CD4-positive, CD25-positive, alpha-beta regulatory T cell (primary cell): ENCODE measurements around the gene CNTNAP2. TPM values are rescaled to one million over a fixed set of nuclear protein-coding genes. Genes with fewer than 3 reads are reported as not detected.

Experiments used
- ATAC-seq, 2 donors: fragments of 150-1000 bp; cut with Tn5 transposase; one replicate each; pipeline ENCODE4 v1.10.0; 2021; ENCODE audit warnings: low read depth in 2 of 2, moderate number of reproducible peaks in 2 of 2, moderate library complexity in 1 of 2
- DNase-seq, 3 donors: peaks; one replicate each; pipeline versions ENCODE4 v3.0.0 to v3.0.0-alpha.2; 2012 to 2022; ENCODE audit warnings: mixed read lengths in 1 of 3
- H3K27ac ChIP-seq: one replicate; pipeline ENCODE4 v1.7.0; 2013; ENCODE audit warnings: mild to moderate bottlenecking, low read length; ENCODE audit not compliant: insufficient read depth, poor library complexity, severe bottlenecking
- H3K27me3 ChIP-seq: one replicate; pipeline ENCODE4 v1.7.0; 2013; ENCODE audit warnings: low read length; ENCODE audit not compliant: control insufficient read depth, insufficient read depth
- H3K36me3 ChIP-seq: one replicate; pipeline ENCODE4 v1.7.0; 2013; ENCODE audit warnings: mild to moderate bottlenecking, low read length, moderate library complexity; ENCODE audit not compliant: control insufficient read depth, insufficient read depth
- H3K4me1 ChIP-seq: 2 replicates; pipeline ENCODE4 v1.7.0; 2013; ENCODE audit warnings: mild to moderate bottlenecking, low read length; ENCODE audit not compliant: insufficient read depth, control insufficient read depth, poor library complexity, severe bottlenecking
- H3K4me3 ChIP-seq: one replicate; pipeline ENCODE4 v1.7.0; 2013; ENCODE audit warnings: low read depth, mild to moderate bottlenecking, low read length, moderate library complexity
- H3K9me3 ChIP-seq, 2 experiments: 1 replicate in 1 of 2; 2 replicates in 1 of 2; pipeline ENCODE4 v1.7.0; 2013; ENCODE audit warnings: low read length in 2 of 2, mild to moderate bottlenecking in 1 of 2, moderate library complexity in 1 of 2; ENCODE audit not compliant: control insufficient read depth in 2 of 2
- H3K27ac Mint-ChIP-seq, 3 donors: one replicate each; pipeline ENCODE4 v1.8.0; 2020 to 2022; ENCODE audit warnings: mild to moderate bottlenecking in 3 of 3, mixed read lengths in 3 of 3, moderate library complexity in 2 of 3
- H3K27me3 Mint-ChIP-seq: one replicate; pipeline ENCODE4 v1.8.0; 2022; ENCODE audit warnings: mild to moderate bottlenecking, mixed read lengths
- H3K36me3 Mint-ChIP-seq: one replicate; pipeline ENCODE4 v1.8.0; 2020; ENCODE audit warnings: mixed read lengths
- H3K4me1 Mint-ChIP-seq, 4 donors: one replicate each; pipeline ENCODE4 v1.8.0; 2020 to 2022; ENCODE audit warnings: mixed read lengths in 4 of 4, mild to moderate bottlenecking in 1 of 4
- H3K4me3 Mint-ChIP-seq, 4 donors: one replicate each; pipeline ENCODE4 v1.8.0; 2020 to 2022; ENCODE audit warnings: mild to moderate bottlenecking in 4 of 4, mixed read lengths in 4 of 4, moderate library complexity in 3 of 4
- H3K9me3 Mint-ChIP-seq, 7 donors: one replicate each; pipeline ENCODE4 v1.8.0; 2020 to 2022; ENCODE audit warnings: mixed read lengths in 7 of 7, mild to moderate bottlenecking in 3 of 7, moderate library complexity in 2 of 7
- polyA plus RNA-seq, 4 donors: library from polyadenylated mRNA; unstranded; fragments of 300-500 nt; fragmentation: Illumina TruSeq; gene quantifications; one replicate each; pipeline ENCODE4 v1.2.3, GENCODE V29; 2021
- total RNA-seq: library from RNA; stranded (reverse); gene quantifications from one replicate; pipeline ENCODE4 v1.2.3, GENCODE V29; 2022

Gene CNTNAP2
- total and polyA plus RNA-seq, 5 donors from 2014 or later, result 0.02 to 0.15 TPM; not detected in 3

GRCh38 chr7:147197006-147197405, 1080.4 kb downstream of the CNTNAP2 start:
- no peak for ATAC-seq
- DNase-seq, result no peak
- no peaks in the 10 kb centered on the region for H3K4me1 Mint-ChIP-seq
- H3K27ac Mint-ChIP-seq, result no peak overlapping the region
- no peaks in the 10 kb centered on the region for H3K27me3 ChIP-seq
- no peaks in the 10 kb centered on the region for H3K36me3 ChIP-seq
- peaks cover 2 to 8% of the 10 kb centered on the region in 2 experiments for H3K9me3 ChIP-seq
- no peaks in the 10 kb centered on the region for H3K36me3 Mint-ChIP-seq
- peaks cover 0 to 16% (median 9%) of the 10 kb centered on the region in 7 donors for H3K9me3 Mint-ChIP-seq
- H3K4me3 ChIP-seq, result no peak overlapping the region
- no peak overlapping the region for H3K27ac ChIP-seq
- H3K27me3 Mint-ChIP-seq, result no peaks in the 10 kb centered on the region
- H3K4me3 Mint-ChIP-seq, result no peak overlapping the region
- H3K4me1 ChIP-seq, result no peaks in the 10 kb centered on the region

DNA sequence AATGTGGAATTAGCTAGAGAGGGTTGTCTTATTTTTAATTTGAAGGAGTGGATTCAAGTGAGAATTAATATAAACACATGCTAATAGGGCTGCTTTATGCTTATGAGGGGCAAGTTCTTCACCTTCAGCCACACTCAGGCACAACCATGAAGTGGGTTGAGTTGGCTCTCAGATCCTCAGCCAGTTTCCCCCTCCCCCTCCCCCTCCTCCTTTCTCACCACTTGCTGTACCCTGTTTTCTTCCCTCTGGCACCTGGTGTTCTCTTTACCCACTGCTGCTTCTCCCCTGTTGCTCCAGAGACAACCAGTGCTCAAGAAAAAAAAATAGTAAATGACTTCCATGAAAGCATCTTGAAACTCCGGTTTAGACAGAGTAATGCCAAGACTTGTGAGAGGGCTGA, 1083.3 kb downstream of the CNTNAP2 start:
- DNase-seq (no peak), ATAC-seq (no peak)
- no peak overlapping the region for H3K27ac Mint-ChIP-seq
- H3K4me3 Mint-ChIP-seq, result no peak overlapping the region
- no peaks in the 10 kb centered on the region for H3K36me3 Mint-ChIP-seq
- Histone ChIP-seq H3K27me3 (no peaks in the 10 kb centered on the region), H3K27ac (no peak overlapping the region), H3K9me3 (peaks cover 2 to 8% of the 10 kb centered on the region in 2 experiments), H3K36me3 (no peaks in the 10 kb centered on the region), H3K4me3 (no peak overlapping the region), H3K4me1 (no peaks in the 10 kb centered on the region)
- no peaks in the 10 kb centered on the region for H3K4me1 Mint-ChIP-seq
- no peaks in the 10 kb centered on the region for H3K27me3 Mint-ChIP-seq
- H3K9me3 Mint-ChIP-seq, result peaks cover 0 to 13% (median 4%) of the 10 kb centered on the region in 7 donors

GRCh38 chr7:147207988-147208387, 1091.4 kb downstream of the CNTNAP2 start:
- Mint-ChIP-seq H3K27ac (no peak overlapping the region), H3K27me3 (no peaks in the 10 kb centered on the region), H3K4me1 (no peaks in the 10 kb centered on the region), H3K36me3 (no peaks in the 10 kb centered on the region), H3K9me3 (peaks cover 0 to 19% (median 2%) of the 10 kb centered on the region in 7 donors), H3K4me3 (no peak overlapping the region)
- Histone ChIP-seq H3K4me1 (no peaks in the 10 kb centered on the region), H3K27ac (no peak overlapping the region), H3K27me3 (no peaks in the 10 kb centered on the region), H3K36me3 (no peaks in the 10 kb centered on the region), H3K4me3 (no peak overlapping the region), H3K9me3 (no peaks in the 10 kb centered on the region)
- ATAC-seq, result no peak
- DNase-seq, result no peak

DNA sequence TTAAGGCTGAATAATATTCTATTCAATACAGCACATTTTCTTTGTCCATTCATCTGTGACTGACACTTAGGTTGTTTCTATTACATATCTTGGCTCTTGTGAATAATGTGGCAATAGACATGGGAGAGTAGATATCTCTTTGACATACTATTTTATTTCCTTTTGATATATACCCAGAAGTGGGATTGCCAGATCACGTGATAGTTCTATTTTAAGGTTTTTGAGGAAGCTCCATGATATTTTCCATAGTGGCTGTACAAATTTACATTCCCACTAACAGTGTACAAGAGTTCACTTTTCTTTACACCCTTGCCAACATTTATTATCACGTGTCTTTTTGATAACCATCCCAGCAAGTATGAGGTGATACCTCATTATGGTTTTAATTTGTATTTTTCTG, 1114.7 kb downstream of the CNTNAP2 start:
- no peaks in the 10 kb centered on the region for H3K27me3 Mint-ChIP-seq
- Histone ChIP-seq H3K27ac (no peak overlapping the region), H3K27me3 (no peaks in the 10 kb centered on the region), H3K4me3 (no peak overlapping the region), H3K4me1 (no peaks in the 10 kb centered on the region), H3K36me3 (no peaks in the 10 kb centered on the region), H3K9me3 (no peaks in the 10 kb centered on the region)
- DNase-seq, result no peak
- H3K4me3 Mint-ChIP-seq, result no peak overlapping the region
- H3K27ac Mint-ChIP-seq, result no peak overlapping the region
- H3K9me3 Mint-ChIP-seq, result peaks cover 3 to 25% (median 13%) of the 10 kb centered on the region in 7 donors
- no peaks in the 10 kb centered on the region for H3K36me3 Mint-ChIP-seq
- H3K4me1 Mint-ChIP-seq, result no peaks in the 10 kb centered on the region
- ATAC-seq, result no peak

- H3K4me3 ChIP-seq, result no peak overlapping the region
- H3K9me3 ChIP-seq, result peaks cover 0 to 2% of the 10 kb centered on the region in 2 experiments
- no peak overlapping the region for H3K27ac ChIP-seq
- no peaks in the 10 kb centered on the region for H3K36me3 ChIP-seq
- Mint-ChIP-seq H3K36me3 (no peaks in the 10 kb centered on the region), H3K27me3 (no peaks in the 10 kb centered on the region), H3K9me3 (peaks cover 2 to 13% (median 7%) of the 10 kb centered on the region in 7 donors), H3K4me3 (no peak overlapping the region), H3K4me1 (no peaks in the 10 kb centered on the region), H3K27ac (no peak overlapping the region)
- H3K4me1 ChIP-seq, result no peaks in the 10 kb centered on the region
- ATAC-seq (no peak), DNase-seq (no peak)
- H3K27me3 ChIP-seq, result no peaks in the 10 kb centered on the region
Observed at GRCh38 chr7:147235645-147236382, 1119.2 kb downstream of the CNTNAP2 start.

- peaks cover 0 to 2% of the 10 kb centered on the region in 2 experiments for H3K9me3 ChIP-seq
- H3K27ac Mint-ChIP-seq, result no peak overlapping the region
- H3K27me3 Mint-ChIP-seq, result no peaks in the 10 kb centered on the region
Observed at GRCh38 chr7:147240468-147240867, 1123.9 kb downstream of the CNTNAP2 start.

DNA sequence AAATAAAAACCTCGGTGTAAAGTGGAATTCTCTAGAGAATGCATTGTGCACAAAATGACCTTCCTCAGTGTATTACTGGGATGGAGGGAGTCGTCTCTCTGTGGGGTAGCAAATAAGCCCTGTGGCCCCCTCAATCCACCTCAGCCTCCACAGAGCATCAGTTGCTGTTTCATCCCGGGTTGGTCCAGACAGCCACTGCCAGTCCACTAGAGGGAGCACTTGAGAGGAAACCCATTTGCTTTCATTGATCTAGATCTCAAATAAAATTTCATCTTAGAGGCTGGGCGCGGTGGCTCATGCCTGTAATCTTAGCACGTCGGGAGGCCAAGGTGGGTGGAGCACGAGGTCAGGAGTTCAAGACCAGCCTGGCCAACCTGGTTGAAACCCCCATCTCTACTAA, 1128.7 kb downstream of the CNTNAP2 start:
- H3K4me1 ChIP-seq, result no peaks in the 10 kb centered on the region
- H3K4me3 ChIP-seq, result no peak overlapping the region
- DNase-seq (peak in 1 of 3 donors; percentile 20), ATAC-seq (no peak)
- no peaks in the 10 kb centered on the region for H3K36me3 ChIP-seq
- H3K4me1 Mint-ChIP-seq, result no peaks in the 10 kb centered on the region
- H3K36me3 Mint-ChIP-seq, result no peaks in the 10 kb centered on the region
- H3K27me3 Mint-ChIP-seq, result no peaks in the 10 kb centered on the region
- H3K9me3 Mint-ChIP-seq, result peaks cover 0 to 8% (median 3%) of the 10 kb centered on the region in 7 donors
- no peak overlapping the region for H3K27ac Mint-ChIP-seq
- no peaks in the 10 kb centered on the region for H3K27me3 ChIP-seq
- no peak overlapping the region for H3K27ac ChIP-seq
- H3K9me3 ChIP-seq, result no peaks in the 10 kb centered on the region
- H3K4me3 Mint-ChIP-seq, result no peak overlapping the region

More at GRCh38 chr7:147240468-147240867, 1123.9 kb downstream of the CNTNAP2 start:
- DNase-seq (no peak), ATAC-seq (no peak)
- H3K27me3 ChIP-seq, result no peaks in the 10 kb centered on the region
- no peak overlapping the region for H3K27ac ChIP-seq
- H3K4me1 Mint-ChIP-seq, result no peaks in the 10 kb centered on the region
- no peak overlapping the region for H3K4me3 ChIP-seq
- no peaks in the 10 kb centered on the region for H3K36me3 ChIP-seq
- peaks cover 0 to 12% (median 7%) of the 10 kb centered on the region in 7 donors for H3K9me3 Mint-ChIP-seq
- no peaks in the 10 kb centered on the region for H3K36me3 Mint-ChIP-seq
- no peak overlapping the region for H3K4me3 Mint-ChIP-seq
- H3K4me1 ChIP-seq, result no peaks in the 10 kb centered on the region

GRCh38 chr7:147249956-147250355, 1133.4 kb downstream of the CNTNAP2 start:
- H3K4me1 ChIP-seq, result no peaks in the 10 kb centered on the region
- H3K4me3 ChIP-seq, result no peak overlapping the region
- no peak overlapping the region for H3K27ac ChIP-seq
- DNase-seq, result no peak
- ATAC-seq, result no peak
- H3K27me3 Mint-ChIP-seq, result no peaks in the 10 kb centered on the region
- no peaks in the 10 kb centered on the region for H3K36me3 Mint-ChIP-seq
- peaks cover 0 to 12% (median 6%) of the 10 kb centered on the region in 7 donors for H3K9me3 Mint-ChIP-seq
- no peak overlapping the region for H3K27ac Mint-ChIP-seq
- H3K4me3 Mint-ChIP-seq, result no peak overlapping the region
- H3K36me3 ChIP-seq, result no peaks in the 10 kb centered on the region
- H3K4me1 Mint-ChIP-seq, result no peaks in the 10 kb centered on the region
- no peaks in the 10 kb centered on the region for H3K27me3 ChIP-seq
- no peaks in the 10 kb centered on the region for H3K9me3 ChIP-seq
